HEK293T (cell line): Measurements from ENCODE around the gene NDOR1.

Source experiments
- ELF4 ChIP-seq: fragments of 450-650 bp; IDR thresholded peaks from 2 replicates; pipeline ENCODE4 v1.6.1; 2017; ENCODE audit warnings: antibody characterized with exemption
- FOXA1 ChIP-seq: fragments of 450-650 bp; IDR thresholded peaks from 2 replicates; pipeline ENCODE4 v1.6.1; 2016; ENCODE audit warnings: mild to moderate bottlenecking
- FOXK2 ChIP-seq: fragments of 450-650 bp; IDR thresholded peaks from 2 replicates; pipeline ENCODE4 v1.6.1; 2016; ENCODE audit warnings: mild to moderate bottlenecking
- FOXM1 ChIP-seq: fragments of 450-650 bp; IDR thresholded peaks from 2 replicates; pipeline ENCODE4 v1.6.1; 2017; ENCODE audit warnings: mild to moderate bottlenecking, borderline replicate concordance
- LEF1 ChIP-seq: fragments of 450-650 bp; IDR thresholded peaks from 2 replicates; pipeline ENCODE4 v1.6.1; 2017; ENCODE audit warnings: mild to moderate bottlenecking, borderline replicate concordance
- NFRKB ChIP-seq: fragments of 450-650 bp; IDR thresholded peaks from 2 replicates; pipeline ENCODE4 v1.6.1; 2016; ENCODE audit warnings: mild to moderate bottlenecking, moderate library complexity
- SP1 ChIP-seq: fragments of 450-650 bp; IDR thresholded peaks from 2 replicates; pipeline ENCODE4 v1.6.1; 2017
- SUZ12 ChIP-seq: fragments of 450-650 bp; IDR thresholded peaks from 2 replicates; pipeline ENCODE4 v1.6.1; 2016; ENCODE audit warnings: mild to moderate bottlenecking
- TF ChIP-seq, protein P1 (sequence below): fragments of 450-650 bp; IDR thresholded peaks from 2 replicates; pipeline ENCODE4 v1.6.1; 2016

DNA sequence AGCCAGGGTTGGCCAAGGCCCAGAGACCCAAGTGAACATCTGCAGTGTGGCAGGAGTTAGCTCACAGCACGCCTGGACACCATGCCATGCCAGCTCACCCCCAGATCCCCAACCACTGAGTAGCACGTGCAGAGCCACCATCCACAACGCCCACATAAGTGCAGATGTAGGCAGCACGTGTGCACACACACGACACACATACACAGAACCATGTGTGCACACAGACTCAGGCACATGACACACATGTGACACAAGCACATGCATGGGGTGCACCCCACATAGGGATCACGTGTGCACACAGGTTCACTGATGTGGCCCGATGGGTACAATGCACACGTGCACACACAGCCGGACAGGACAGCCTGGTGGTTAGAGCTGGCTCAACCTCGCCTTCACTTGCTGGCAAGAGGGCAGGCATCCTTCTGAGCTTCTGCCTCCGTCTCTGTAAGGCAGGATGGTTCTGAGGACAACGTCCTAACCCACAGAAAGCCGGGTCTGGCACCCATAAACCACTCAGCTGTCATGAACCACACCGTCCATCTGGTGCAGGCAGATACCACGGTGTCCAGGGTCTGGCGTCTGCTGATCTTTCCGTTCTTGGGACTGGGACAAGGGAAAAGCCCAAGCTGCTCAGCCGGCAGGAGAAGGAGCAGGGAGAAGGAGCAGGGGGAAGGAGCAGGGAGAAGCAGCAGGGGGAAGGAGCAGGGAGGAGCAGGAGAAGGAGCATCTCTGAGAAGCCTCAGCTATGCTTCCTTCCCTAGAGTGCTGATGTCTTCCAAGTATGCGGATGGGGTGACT lies 47.7 kb upstream of the NDOR1 start:
- TF ChIP-seq NFRKB: no peak
- TF ChIP-seq LEF1: no peak
- no peak for TF ChIP-seq FOXM1
- no peak for TF ChIP-seq SUZ12
- TF ChIP-seq SP1: no peak
- no peak for TF ChIP-seq ELF4
- TF ChIP-seq FOXK2: no peak
- TF ChIP-seq, protein P1, sequence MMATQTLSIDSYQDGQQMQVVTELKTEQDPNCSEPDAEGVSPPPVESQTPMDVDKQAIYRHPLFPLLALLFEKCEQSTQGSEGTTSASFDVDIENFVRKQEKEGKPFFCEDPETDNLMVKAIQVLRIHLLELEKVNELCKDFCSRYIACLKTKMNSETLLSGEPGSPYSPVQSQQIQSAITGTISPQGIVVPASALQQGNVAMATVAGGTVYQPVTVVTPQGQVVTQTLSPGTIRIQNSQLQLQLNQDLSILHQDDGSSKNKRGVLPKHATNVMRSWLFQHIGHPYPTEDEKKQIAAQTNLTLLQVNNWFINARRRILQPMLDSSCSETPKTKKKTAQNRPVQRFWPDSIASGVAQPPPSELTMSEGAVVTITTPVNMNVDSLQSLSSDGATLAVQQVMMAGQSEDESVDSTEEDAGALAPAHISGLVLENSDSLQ: no peak
- TF ChIP-seq FOXA1: no peak
